DOHH2 (cell line): ENCODE measurements around the gene ZNF467.

Experiments used
- EZH2phosphoT487 ChIP-seq: fragments of 200-600 bp; sonication (generic); IDR thresholded peaks from 2 replicates; pipeline ENCODE4 v1.6.1; 2017; ENCODE audit warnings: borderline replicate concordance, mild to moderate bottlenecking, antibody characterized with exemption, low read length, moderate library complexity, mixed read lengths
- TF ChIP-seq, protein P1 (sequence below): fragments of 200-600 bp; sonication (generic); IDR thresholded peaks from one replicate; pipeline ENCODE4 v1.5.1; 2014; ENCODE audit warnings: antibody characterized with exemption, mild to moderate bottlenecking, low read depth, low read length; ENCODE audit not compliant: poor library complexity, severe bottlenecking

DNA sequence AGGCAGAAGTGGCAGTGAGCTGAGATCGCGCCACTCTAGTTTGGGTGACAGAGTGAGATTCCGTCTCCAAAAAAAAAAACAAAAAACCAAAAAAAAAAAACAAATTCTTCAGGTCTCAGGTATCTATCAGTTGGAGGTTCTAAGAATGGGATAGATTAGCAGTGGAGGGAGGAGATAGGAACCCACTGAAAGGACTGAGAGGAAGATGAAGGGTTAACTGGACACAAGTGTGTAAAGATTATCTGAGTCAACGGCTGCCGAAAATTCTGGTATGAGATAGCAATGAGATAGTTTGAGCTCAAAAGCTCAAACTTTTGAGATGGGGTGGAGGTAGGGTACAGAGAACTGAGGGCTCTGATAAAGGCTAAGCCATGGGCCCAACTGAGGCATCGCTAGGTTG is 12.8 kb downstream of the ZNF467 start:
- TF ChIP-seq, protein P1, sequence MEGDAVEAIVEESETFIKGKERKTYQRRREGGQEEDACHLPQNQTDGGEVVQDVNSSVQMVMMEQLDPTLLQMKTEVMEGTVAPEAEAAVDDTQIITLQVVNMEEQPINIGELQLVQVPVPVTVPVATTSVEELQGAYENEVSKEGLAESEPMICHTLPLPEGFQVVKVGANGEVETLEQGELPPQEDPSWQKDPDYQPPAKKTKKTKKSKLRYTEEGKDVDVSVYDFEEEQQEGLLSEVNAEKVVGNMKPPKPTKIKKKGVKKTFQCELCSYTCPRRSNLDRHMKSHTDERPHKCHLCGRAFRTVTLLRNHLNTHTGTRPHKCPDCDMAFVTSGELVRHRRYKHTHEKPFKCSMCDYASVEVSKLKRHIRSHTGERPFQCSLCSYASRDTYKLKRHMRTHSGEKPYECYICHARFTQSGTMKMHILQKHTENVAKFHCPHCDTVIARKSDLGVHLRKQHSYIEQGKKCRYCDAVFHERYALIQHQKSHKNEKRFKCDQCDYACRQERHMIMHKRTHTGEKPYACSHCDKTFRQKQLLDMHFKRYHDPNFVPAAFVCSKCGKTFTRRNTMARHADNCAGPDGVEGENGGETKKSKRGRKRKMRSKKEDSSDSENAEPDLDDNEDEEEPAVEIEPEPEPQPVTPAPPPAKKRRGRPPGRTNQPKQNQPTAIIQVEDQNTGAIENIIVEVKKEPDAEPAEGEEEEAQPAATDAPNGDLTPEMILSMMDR = no peak
- no peak for TF ChIP-seq EZH2phosphoT487
